CD4-positive, alpha-beta T cell treated with Interleukin-17A for 4 hours (primary cell): ENCODE data around the gene MSI2.

ENCODE experiments used
- DNase-seq: peaks from one replicate; pipeline ENCODE4 v3.0.0-alpha.2; 2020; ENCODE audit warnings: mixed read lengths

The MSI2 gene

GRCh38 chr17:57324060-57324459, 67.7 kb downstream of the MSI2 start:
- no peak for DNase-seq

- DNase-seq = no peak
Observed at GRCh38 chr17:57324631-57325030, 68.3 kb downstream of the MSI2 start.

GRCh38 chr17:57326336-57326735, 70.0 kb downstream of the MSI2 start:
- DNase-seq = no peak

GRCh38 chr17:57326764-57327163, 70.4 kb downstream of the MSI2 start:
- no peak for DNase-seq

GRCh38 chr17:57327176-57327970, 71.0 kb downstream of the MSI2 start:
- DNase-seq = no peak

- DNase-seq = no peak
Observed at GRCh38 chr17:57328109-57328882, 72.0 kb downstream of the MSI2 start.

GRCh38 chr17:57329380-57330214, 73.3 kb downstream of the MSI2 start:
- no peak for DNase-seq

GRCh38 chr17:57330587-57330986, 74.3 kb downstream of the MSI2 start:
- no peak for DNase-seq

GRCh38 chr17:57331423-57331822, 75.1 kb downstream of the MSI2 start:
- DNase-seq = no peak

- DNase-seq = no peak
Observed at GRCh38 chr17:57332501-57332900, 76.2 kb downstream of the MSI2 start.

- DNase-seq = no peak
Observed at GRCh38 chr17:57335195-57335792, 79.0 kb downstream of the MSI2 start.

- DNase-seq = no peak
Observed at GRCh38 chr17:57337390-57337789, 81.1 kb downstream of the MSI2 start.

- DNase-seq = no peak
Observed at GRCh38 chr17:57338257-57338914, 82.1 kb downstream of the MSI2 start.

- DNase-seq = no peak
Observed at GRCh38 chr17:57340160-57340981, 84.0 kb downstream of the MSI2 start.

- DNase-seq = no peak
Observed at GRCh38 chr17:57341611-57342540, 85.6 kb downstream of the MSI2 start.

GRCh38 chr17:57342963-57343589, 86.8 kb downstream of the MSI2 start:
- no peak for DNase-seq

- DNase-seq = no peak
Observed at GRCh38 chr17:57343717-57344116, 87.4 kb downstream of the MSI2 start.

- DNase-seq = no peak
Observed at GRCh38 chr17:57344261-57344660, 87.9 kb downstream of the MSI2 start.

- DNase-seq = no peak
Observed at GRCh38 chr17:57349541-57350247, 93.4 kb downstream of the MSI2 start.
